Right cardiac atrium (tissue), 5 donors: ENCODE data around the gene GRIFIN. TPM values are rescaled to one million over a fixed set of nuclear protein-coding genes. Genes with fewer than 3 reads are reported as not detected.
A peak's percentile ranks its signal among the peaks of the same experiment; 100 is the strongest.

ENCODE experiments used
- ATAC-seq, 2 donors: fragments of 200-7000 bp; cut with Tn5 transposase; one replicate each; pipeline versions ENCODE4 v1.8.0 to v1.9.1; 2020; ENCODE audit warnings: moderate library complexity in 2 of 2, mild to moderate bottlenecking in 1 of 2
- DNase-seq, 3 donors: peaks; one replicate each; pipeline ENCODE4 v3.0.0-alpha.2; 2020
- H3K27ac ChIP-seq: one replicate; pipeline ENCODE4 v1.5.1; 2013; ENCODE audit warnings: mild to moderate bottlenecking, low read length, control low read depth, moderate library complexity
- H3K27me3 ChIP-seq: one replicate; pipeline ENCODE4 v1.6.1; 2013; ENCODE audit not compliant: control insufficient read depth, insufficient read depth
- H3K4me1 ChIP-seq: one replicate; pipeline ENCODE4 v1.6.1; 2013; ENCODE audit warnings: low read length; ENCODE audit not compliant: control insufficient read depth, insufficient read depth
- H3K4me3 ChIP-seq: one replicate; pipeline ENCODE4 v1.5.1; 2013; ENCODE audit warnings: low read length, control low read depth
- H3K9me3 ChIP-seq: one replicate; pipeline ENCODE4 v1.6.1; 2013; ENCODE audit warnings: low read length; ENCODE audit not compliant: control insufficient read depth
- WGBS: extraction: QIAGEN DNeasy Blood & Tissue Kit; methylation state at CpG from one replicate; pipeline ENCODE4 v1.1.7; 2013; 5-methylcytosine and 5-hydroxymethylcytosine counted together
- intact Hi-C, 4 donors: fragments of 100-400 bp; cut with DNase I; formaldehyde crosslinking; loops; one replicate each; pipeline versions ENCODE4 v1.11.0 to v1.14.0; 2022 to 2023
- polyA plus RNA-seq: library from polyadenylated mRNA; stranded (reverse); fragments of 200-250 nt; gene quantifications from one replicate; pipeline ENCODE4 v1.2.3, GENCODE V29; 2013
- total RNA-seq, 4 donors: library from RNA; stranded (reverse); fragmentation: NEBNext Ultra II Directional; extraction: Animal tissue kit (Norgen Biotek cat#: 25700); gene quantifications; one replicate each; pipeline ENCODE4 v1.2.1, GENCODE V29; 2021
- donor health status: healthy with polysubstance abuse.
- donor health status: DM: no; HTN: yes; CAD: no.
- donor health status: DM: no; HTN: no; CAD: no.
- donor health status: DM: no; HTN: yes; CAD: no; lungs with severe emphysema.
- donor health status: DM: yes; HTN: yes; CAD: no.

The GRIFIN gene
- total and polyA plus RNA-seq, 5 donors = not detected

DNA sequence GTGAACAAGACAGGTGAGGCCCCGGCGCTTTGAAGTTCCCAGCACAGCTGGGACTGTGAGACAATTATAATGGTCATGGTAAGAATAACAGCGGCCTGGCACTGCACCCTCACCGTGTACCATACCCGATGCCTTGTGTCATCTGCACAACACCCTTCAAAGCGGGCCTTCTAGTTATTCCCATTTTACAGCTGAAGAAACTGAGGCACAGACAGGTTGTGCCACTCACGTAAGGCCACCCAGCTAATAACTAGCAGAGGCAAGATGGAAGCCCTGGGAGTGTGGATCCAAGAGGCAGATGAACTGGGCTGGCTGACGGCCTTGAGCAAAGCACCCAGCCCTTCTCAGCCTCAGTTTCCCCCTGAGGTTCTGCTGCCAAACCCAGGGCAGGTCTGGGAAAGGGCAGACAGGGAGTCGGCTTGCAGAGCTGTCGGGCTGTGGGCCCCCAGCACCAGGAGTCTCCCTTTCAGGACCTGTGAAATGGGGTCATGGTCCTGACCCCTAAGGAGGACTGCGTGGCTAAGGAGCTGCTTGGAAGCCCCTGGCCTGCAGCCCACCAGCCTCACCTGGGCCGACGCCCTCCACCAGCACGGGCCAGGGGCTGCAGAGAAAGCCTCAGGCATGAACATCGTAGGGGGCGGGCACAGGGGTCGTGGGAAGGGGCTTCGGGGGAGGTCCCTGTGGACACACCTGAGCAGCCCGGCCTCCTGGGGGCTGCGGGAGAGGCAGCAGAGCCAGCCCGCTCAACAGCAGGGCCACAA lies 28.1 kb upstream of the GRIFIN start:
- H3K9me3 ChIP-seq = no peaks in the 10 kb centered on the region
- WGBS = 91% methylated on average over 21 of the region's 21 CpGs
- H3K4me3 ChIP-seq = no peak overlapping the region
- intact Hi-C loops = no loop called here
- ATAC-seq (no peak), DNase-seq (peak in 2 of 3 donors; percentile 48 to 49)
- H3K4me1 ChIP-seq = no peaks in the 10 kb centered on the region
- no peak overlapping the region for H3K27ac ChIP-seq
- H3K27me3 ChIP-seq = no peaks in the 10 kb centered on the region

DNA sequence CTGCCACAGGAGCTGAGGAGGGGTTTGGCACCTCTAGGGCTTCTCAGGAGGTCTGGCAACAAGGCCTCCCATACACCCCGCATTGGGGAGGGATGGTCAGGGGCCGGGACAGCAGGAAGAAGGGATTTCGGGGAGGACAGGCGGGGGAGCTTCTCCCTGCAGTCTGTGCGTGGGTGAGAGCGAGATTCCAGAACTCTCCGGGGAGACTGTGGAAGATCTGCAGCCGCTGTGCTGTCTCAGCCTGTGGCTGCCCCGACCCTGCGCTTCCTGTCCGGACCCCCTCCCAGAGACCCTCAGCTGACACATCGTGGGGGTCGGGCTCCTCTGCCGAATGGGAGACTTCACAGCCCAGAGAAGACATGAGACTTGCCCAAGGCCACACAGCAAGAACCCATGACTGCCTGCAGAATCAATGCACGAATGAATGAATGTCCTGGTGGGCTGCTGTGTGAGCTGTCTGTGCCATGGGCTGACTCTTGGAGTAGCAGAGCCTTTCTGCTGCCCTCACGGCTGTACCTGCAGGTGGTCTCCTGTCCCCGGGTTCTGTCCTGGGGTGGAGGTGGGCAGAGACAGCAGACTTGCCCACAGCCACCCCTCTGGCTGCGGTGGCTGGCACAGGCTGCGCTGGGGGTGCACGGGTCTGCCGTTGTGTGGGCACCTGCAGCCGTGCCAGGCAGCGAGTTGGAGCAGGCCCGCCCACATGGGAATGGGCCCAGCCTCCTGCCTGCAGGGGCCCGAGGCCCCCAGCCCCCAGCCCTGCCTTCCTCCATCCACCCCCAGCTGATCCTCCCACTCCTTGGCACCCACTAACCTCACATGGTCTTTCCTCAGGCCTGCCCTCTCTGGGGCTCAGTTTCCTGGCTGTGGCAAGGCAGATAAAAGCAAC lies 27.1 kb upstream of the GRIFIN start:
- intact Hi-C loops = no loop called here

GRCh38 chr7:2502647-2502966 lies 26.4 kb upstream of the GRIFIN start:
- H3K27me3 ChIP-seq = no peaks in the 10 kb centered on the region
- no peaks in the 10 kb centered on the region for H3K9me3 ChIP-seq
- 67% methylated on average over 13 of the region's 13 CpGs for WGBS
- H3K4me1 ChIP-seq = no peaks in the 10 kb centered on the region
- ATAC-seq (no peak), DNase-seq (peak in 2 of 3 donors; percentile 40 to 59)
- H3K27ac ChIP-seq = no peak overlapping the region
- intact Hi-C loops = no loop called here
- H3K4me3 ChIP-seq = no peak overlapping the region

More for the DNA sequence above, 27.1 kb upstream of the GRIFIN start:
- no peaks in the 10 kb centered on the region for H3K27me3 ChIP-seq
- H3K4me1 ChIP-seq = no peaks in the 10 kb centered on the region
- H3K27ac ChIP-seq = no peak overlapping the region
- peak in 2 of 3 donors; percentile 34 to 37 for DNase-seq
- ATAC-seq = no peak
- no peaks in the 10 kb centered on the region for H3K9me3 ChIP-seq
- 66% methylated on average over 25 of the region's 25 CpGs for WGBS
- H3K4me3 ChIP-seq = no peak overlapping the region

DNA sequence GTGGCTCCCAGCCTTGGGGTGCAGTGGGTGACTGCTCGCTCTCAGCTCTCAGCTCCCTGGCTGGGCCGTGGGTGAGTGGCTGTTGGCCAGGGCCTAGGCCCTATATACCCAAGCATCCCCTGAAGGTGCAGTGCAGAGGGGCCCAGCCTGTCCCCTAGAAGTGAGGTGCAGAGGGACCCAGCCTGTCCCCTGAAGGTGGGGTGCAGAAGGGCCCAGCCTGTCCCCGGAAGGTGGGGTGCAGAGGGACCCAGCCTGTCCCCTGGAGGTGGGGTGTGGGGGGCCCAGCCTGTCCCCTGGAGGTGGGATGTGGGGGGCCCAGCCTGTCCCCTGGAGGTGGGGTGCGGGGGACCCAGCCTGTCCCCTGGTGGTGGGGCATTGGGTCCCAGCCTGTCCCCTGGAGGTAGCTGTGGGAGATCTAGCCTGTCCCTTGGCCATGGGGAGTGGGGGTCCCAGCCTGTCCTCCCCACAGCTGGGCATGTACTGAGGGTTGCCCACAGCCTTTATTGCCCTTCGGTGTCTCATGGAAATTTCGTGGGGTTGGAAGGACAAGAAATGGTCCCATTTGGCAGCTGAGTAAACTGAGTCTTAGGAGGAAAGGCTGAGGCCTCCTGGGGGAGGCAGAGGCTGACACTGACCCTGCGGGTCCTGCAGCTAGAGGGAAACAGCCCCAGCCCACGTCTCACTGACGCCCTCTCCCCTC lies 25.9 kb upstream of the GRIFIN start:
- no peaks in the 10 kb centered on the region for H3K4me1 ChIP-seq
- intact Hi-C loops = no loop called here
- H3K4me3 ChIP-seq = no peak overlapping the region
- no peak overlapping the region for H3K27ac ChIP-seq
- DNase-seq = peak in 2 of 3 donors; percentile 35 to 48
- ATAC-seq = no peak
- H3K27me3 ChIP-seq = no peaks in the 10 kb centered on the region
- 91% methylated on average over 9 of the region's 9 CpGs for WGBS
- H3K9me3 ChIP-seq = no peaks in the 10 kb centered on the region

DNA sequence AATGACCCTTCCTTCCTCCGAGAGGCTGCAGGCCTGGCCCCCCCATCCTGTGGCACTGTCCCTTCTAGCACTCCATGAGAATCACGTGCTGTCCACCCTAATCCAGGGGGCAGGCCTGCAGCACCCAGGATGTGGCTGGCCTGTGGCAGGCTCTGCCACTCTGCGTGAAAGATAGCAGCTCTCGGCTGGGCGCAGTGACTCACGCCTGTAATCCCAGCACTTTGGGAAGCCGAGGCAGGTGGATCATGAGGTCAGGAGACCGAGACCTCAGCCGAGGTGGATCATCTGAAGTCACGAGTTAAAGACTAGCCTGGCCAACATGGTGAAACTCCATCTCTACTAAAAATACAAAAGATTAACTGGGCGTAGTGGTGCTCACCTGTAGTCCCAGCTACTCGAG lies 24.5 kb upstream of the GRIFIN start:
- intact Hi-C loops = no loop called here
- DNase-seq (peak in 1 of 3 donors; percentile 43), ATAC-seq (no peak)
- H3K27me3 ChIP-seq = no peaks in the 10 kb centered on the region
- H3K27ac ChIP-seq = no peak overlapping the region
- no peaks in the 10 kb centered on the region for H3K9me3 ChIP-seq
- WGBS = 93% methylated on average over 12 of the region's 12 CpGs
- H3K4me1 ChIP-seq = no peaks in the 10 kb centered on the region
- H3K4me3 ChIP-seq = no peak overlapping the region

DNA sequence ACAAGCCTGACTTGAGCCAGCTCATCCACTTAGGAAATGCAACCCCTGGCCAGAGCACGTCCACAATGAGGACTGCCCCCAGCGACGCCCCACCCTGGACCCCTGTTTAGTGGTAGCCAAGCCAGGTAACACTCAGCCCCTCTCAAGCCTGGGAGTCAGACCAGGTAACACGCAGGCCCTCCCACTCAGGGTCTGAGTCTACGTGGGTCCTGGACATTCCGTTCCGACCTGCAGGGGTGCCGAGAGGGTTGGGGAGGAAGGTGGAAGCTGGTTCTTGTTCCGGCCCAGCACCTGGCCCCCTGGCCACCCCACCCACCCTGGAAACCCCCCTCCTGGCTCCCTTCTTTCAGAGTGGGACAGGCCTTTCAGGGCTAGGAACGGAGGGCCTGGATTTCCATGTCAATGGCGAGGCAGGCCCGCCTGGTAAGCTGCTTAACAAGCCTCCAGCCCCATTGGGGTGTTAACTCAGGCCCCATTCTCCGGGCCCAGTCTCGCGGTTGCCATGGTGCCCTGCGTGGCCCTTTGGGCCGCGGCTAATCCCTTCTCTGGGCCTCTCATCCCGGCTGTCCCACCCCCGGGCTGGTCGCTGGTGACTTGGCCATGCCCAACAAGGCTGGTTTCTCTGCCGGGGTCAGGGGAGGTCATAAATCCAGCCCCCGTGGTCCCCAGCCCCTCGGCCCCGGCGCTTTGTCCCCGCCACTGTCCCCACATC lies 23.7 kb upstream of the GRIFIN start:
- H3K27me3 ChIP-seq = no peaks in the 10 kb centered on the region
- 90% methylated on average over 27 of the region's 27 CpGs for WGBS
- DNase-seq = no peak
- no peak overlapping the region for H3K4me3 ChIP-seq
- ATAC-seq = no peak
- no peaks in the 10 kb centered on the region for H3K4me1 ChIP-seq
- H3K27ac ChIP-seq = no peak overlapping the region
- H3K9me3 ChIP-seq = no peaks in the 10 kb centered on the region
- intact Hi-C loops = no loop called here

- Histone ChIP-seq H3K4me3 (no peak overlapping the region), H3K27ac (no peak overlapping the region), H3K4me1 (no peaks in the 10 kb centered on the region), H3K9me3 (no peaks in the 10 kb centered on the region), H3K27me3 (no peaks in the 10 kb centered on the region)
- WGBS = 82% methylated on average over 7 of the region's 7 CpGs
- intact Hi-C loops = no loop called here
- DNase-seq (no peak), ATAC-seq (no peak)
Measured at GRCh38 chr7:2499181-2499580, 23.0 kb upstream of the GRIFIN start.

DNA sequence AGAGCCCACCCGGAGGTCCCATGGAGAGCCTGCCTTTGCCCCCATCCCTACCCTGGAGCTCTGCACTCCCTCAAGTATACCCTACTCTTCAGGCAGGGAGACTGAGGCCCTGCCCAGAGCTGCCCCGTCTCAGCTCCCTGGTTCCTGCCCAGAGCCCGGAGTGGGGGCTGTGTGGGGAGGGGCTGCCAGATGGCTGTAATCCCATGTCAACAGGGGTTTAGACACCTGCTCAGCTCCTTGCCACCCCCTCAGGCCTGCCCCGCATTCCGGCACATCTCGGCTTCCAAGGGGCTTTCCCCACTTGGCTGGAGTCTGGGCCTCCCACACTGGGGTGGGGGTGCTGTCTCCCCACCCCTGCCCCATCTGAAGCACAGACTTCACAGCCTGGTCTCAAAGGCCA lies 22.5 kb upstream of the GRIFIN start:
- Histone ChIP-seq H3K4me1 (no peaks in the 10 kb centered on the region), H3K4me3 (no peak overlapping the region), H3K9me3 (no peaks in the 10 kb centered on the region), H3K27me3 (no peaks in the 10 kb centered on the region), H3K27ac (no peak overlapping the region)
- 77% methylated on average over 6 of the region's 6 CpGs for WGBS
- ATAC-seq = no peak
- DNase-seq = no peak
- intact Hi-C loops = no loop called here

DNA sequence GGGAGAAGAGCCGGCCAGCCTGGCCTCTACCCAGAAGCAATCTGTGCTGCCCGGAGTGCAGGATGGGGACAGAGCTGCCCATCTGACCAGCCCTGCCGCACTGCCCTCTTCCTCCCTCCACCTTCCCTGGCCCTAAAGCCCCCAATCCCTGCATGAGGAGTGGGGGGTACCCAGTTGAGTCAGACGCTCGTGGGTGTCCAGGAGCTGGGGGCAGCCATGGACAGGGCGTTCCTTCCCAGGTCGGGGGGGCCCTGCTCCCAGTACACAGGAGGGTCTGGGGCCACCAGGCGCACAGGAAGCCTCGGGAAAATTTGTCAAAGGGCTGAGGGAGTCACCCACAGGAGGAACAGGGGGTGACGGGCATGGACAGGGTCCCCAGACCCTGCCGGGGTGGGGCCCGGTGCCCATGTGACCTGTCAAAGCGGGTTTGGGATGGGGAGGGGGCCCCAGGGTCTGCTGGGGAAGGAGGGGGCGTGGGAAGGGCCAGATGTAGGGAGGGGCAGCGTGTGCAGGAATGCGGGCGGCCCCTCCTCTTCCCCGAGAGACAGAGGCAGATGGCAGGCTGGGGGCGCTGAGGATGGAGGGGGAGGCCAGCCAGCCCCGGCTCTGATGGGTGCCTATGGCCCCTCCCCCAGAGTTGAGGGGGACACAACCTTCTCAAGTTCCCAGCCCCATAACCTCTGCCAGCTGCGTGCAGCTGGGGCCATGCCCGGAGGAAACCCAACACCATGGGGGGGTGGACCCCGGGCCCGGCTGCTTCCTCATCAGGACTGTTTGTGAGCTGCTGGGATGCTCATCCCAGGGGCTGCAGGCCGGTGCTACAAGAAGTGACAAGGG lies 21.5 kb upstream of the GRIFIN start:
- DNase-seq (peak in 2 of 3 donors; percentile 54 to 72), ATAC-seq (no peak)
- WGBS = 55% methylated on average over 25 of the region's 25 CpGs
- H3K9me3 ChIP-seq = no peaks in the 10 kb centered on the region
- H3K27me3 ChIP-seq = no peaks in the 10 kb centered on the region
- H3K4me1 ChIP-seq = peaks cover 7% of the 10 kb centered on the region
- H3K4me3 ChIP-seq = no peak overlapping the region
- intact Hi-C loops = no loop called here
- H3K27ac ChIP-seq = no peak overlapping the region

DNA sequence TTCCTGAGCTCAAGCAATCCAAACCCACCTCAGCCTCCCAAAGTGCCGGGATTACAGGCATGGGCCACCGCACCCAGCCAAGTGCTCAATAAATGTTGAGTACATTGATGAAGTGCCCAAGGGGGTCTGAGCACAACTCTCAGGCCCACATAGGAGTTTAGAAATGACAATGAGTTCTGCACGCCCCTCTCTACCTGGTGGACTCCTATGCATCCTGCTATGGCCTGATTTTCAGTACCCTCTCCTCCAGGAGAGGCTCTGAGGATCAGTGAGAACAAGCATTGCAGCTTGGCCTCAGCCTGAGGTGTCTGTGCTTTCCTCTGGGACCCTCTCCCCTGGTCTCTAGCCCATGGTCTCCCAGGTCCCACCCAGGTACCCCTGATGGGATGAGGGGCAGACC lies 20.9 kb upstream of the GRIFIN start:
- no peaks in the 10 kb centered on the region for H3K27me3 ChIP-seq
- WGBS = over 99% methylated on average over 3 of the region's 3 CpGs
- intact Hi-C loops = no loop called here
- peaks cover 8% of the 10 kb centered on the region for H3K4me1 ChIP-seq
- H3K4me3 ChIP-seq = no peak overlapping the region
- H3K9me3 ChIP-seq = no peaks in the 10 kb centered on the region
- ATAC-seq (no peak), DNase-seq (no peak)
- no peak overlapping the region for H3K27ac ChIP-seq
